Endothelial cell of umbilical vein (primary cell): ENCODE measurements around the gene LBR. TPM values are rescaled to one million over a fixed set of nuclear protein-coding genes. Genes with fewer than 3 reads are reported as not detected.

ENCODE experiments used
- BruUV-seq: library from RNA; stranded (reverse); fragments of 400-500 nt; replicated peaks from 2 replicates; lab custom pipeline; 2021; lab: Mats Ljungman, UMichigan
- CTCF ChIA-PET: fragments of 300-600, 350-600 bp; sonication (Branson Sonifier 250); formaldehyde crosslinking; loops from one replicate; lab custom pipeline; 2021; ENCODE audit warnings: antibody characterized with exemption, inconsistent platforms; lab: Charles Lee
- POLR2A ChIA-PET: fragments of 300-600, 350-600 bp; sonication (Branson Sonifier 250); formaldehyde crosslinking; loops from one replicate; lab custom pipeline; 2021; ENCODE audit warnings: antibody characterized with exemption, inconsistent platforms; lab: Charles Lee
- DNase-seq: peaks from one replicate; pipeline ENCODE4 v3.0.0-alpha.2; 2011; ENCODE audit warnings: low read depth, low spot score
- FAIRE-seq: peaks from 2 replicates; lab custom pipeline; 2011; peaks lifted over from hg19 to GRCh38; lab: Jason Lieb, UNC
- H2AFZ ChIP-seq: 2 replicates; pipeline ENCODE4 v1.6.0; 2012; ENCODE audit warnings: low read depth, low read length, control low read depth, inconsistent platforms
- H3K27ac ChIP-seq: 2 replicates; pipeline ENCODE4 v1.5.1; 2011; ENCODE audit warnings: low read depth, mild to moderate bottlenecking, control low read depth, low read length, moderate library complexity; ENCODE audit not compliant: insufficient read depth
- H3K27me3 ChIP-seq, 2 experiments: 2 replicates each; pipeline versions ENCODE4 v1.6.0 to v1.6.1; 2011; ENCODE audit warnings: low read length in 2 of 2, mixed read lengths in 1 of 2; ENCODE audit not compliant: control insufficient read depth in 2 of 2, insufficient read depth in 2 of 2
- H3K36me3 ChIP-seq, 2 experiments: 2 replicates in 1 of 2; 3 replicates in 1 of 2; pipeline ENCODE4 v1.5.1; 2011; ENCODE audit warnings: low read length in 2 of 2, mild to moderate bottlenecking in 1 of 2, moderate library complexity in 1 of 2; ENCODE audit not compliant: control insufficient read depth in 2 of 2, insufficient read depth in 2 of 2; ENCODE audit errors: extremely low read depth in 1 of 2
- H3K4me1 ChIP-seq: 3 replicates; pipeline ENCODE4 v1.5.1; 2011; ENCODE audit warnings: mild to moderate bottlenecking, low read length; ENCODE audit not compliant: control insufficient read depth, insufficient read depth; ENCODE audit errors: extremely low read depth
- H3K4me2 ChIP-seq: 2 replicates; pipeline ENCODE4 v1.6.1; 2011; ENCODE audit warnings: low read length, control low read depth, mixed read lengths; ENCODE audit not compliant: insufficient read depth
- H3K4me3 ChIP-seq, 3 experiments: fragments of 200-600 bp in 1 of 3; sonication (generic), shearing (Covaris generic) in 1 of 3; replicated peaks in 1 of 3; 2 replicates each; pipeline ENCODE4 v1.5.1; 2011 to 2016; ENCODE audit warnings: control low read depth in 3 of 3, low read length in 3 of 3, mild to moderate bottlenecking in 2 of 3, inconsistent platforms in 1 of 3, low read depth in 1 of 3, moderate library complexity in 1 of 3; ENCODE audit not compliant: insufficient read depth in 1 of 3
- H3K79me2 ChIP-seq: 2 replicates; pipeline ENCODE4 v1.6.0; 2012; ENCODE audit warnings: low read length, inconsistent platforms; ENCODE audit not compliant: control insufficient read depth, insufficient read depth
- H3K9ac ChIP-seq: replicated peaks from 2 replicates; pipeline ENCODE3; 2011; ENCODE audit warnings: low read length, control low read depth; ENCODE audit not compliant: insufficient read depth; ENCODE audit errors: extremely low read depth
- H3K9me1 ChIP-seq: replicated peaks from 3 replicates; pipeline ENCODE4 v1.6.0; 2011; ENCODE audit warnings: mild to moderate bottlenecking, low read length; ENCODE audit not compliant: control insufficient read depth, insufficient read depth; ENCODE audit errors: extremely low read depth
- H3K9me3 ChIP-seq: replicated peaks from 2 replicates; pipeline ENCODE4 v1.5.1; 2012; ENCODE audit warnings: low read length, inconsistent platforms; ENCODE audit not compliant: control insufficient read depth, insufficient read depth
- H4K20me1 ChIP-seq: replicated peaks from 2 replicates; pipeline ENCODE3; 2011; ENCODE audit warnings: mild to moderate bottlenecking, low read length; ENCODE audit not compliant: control insufficient read depth, insufficient read depth; ENCODE audit errors: extremely low read depth
- EZH2 ChIP-seq: IDR thresholded peaks from 2 replicates; pipeline ENCODE4 v1.6.1; 2012; ENCODE audit warnings: borderline replicate concordance, low read depth, mild to moderate bottlenecking, moderate library complexity, low read length, inconsistent platforms; ENCODE audit not compliant: severe bottlenecking
- FOS ChIP-seq: IDR thresholded peaks from 2 replicates; pipeline ENCODE4 v1.6.1; 2011; ENCODE audit warnings: mild to moderate bottlenecking, low read length, moderate library complexity, borderline replicate concordance; ENCODE audit not compliant: insufficient read depth
- GATA2 ChIP-seq: IDR thresholded peaks from 2 replicates; pipeline ENCODE4 v1.7.0; 2011; ENCODE audit warnings: low read depth, mild to moderate bottlenecking, moderate library complexity, mixed read lengths, low read length; ENCODE audit not compliant: insufficient read length, insufficient read depth
- JUN ChIP-seq: IDR thresholded peaks from 2 replicates; pipeline ENCODE4 v1.6.1; 2011; ENCODE audit warnings: borderline replicate concordance, low read depth; ENCODE audit not compliant: insufficient read length, insufficient read depth
- MYC ChIP-seq: IDR thresholded peaks from one replicate; pipeline ENCODE4 v1.6.1; 2011; ENCODE audit warnings: mild to moderate bottlenecking, low read depth, low read length
- POLR2A ChIP-seq: IDR thresholded peaks from 2 replicates; pipeline ENCODE4 v1.6.1; 2012; ENCODE audit warnings: low read depth, mild to moderate bottlenecking, control low read depth, low read length
- POLR2AphosphoS5 ChIP-seq: IDR thresholded peaks from 2 replicates; pipeline ENCODE4 v1.6.1; 2012; ENCODE audit warnings: low read depth, mild to moderate bottlenecking, control low read depth, low read length, moderate library complexity; ENCODE audit not compliant: insufficient read depth
- dilution Hi-C: fragments of 300-500 bp; cut with MboI; formaldehyde crosslinking; loops from one replicate; pipeline ENCODE4 v1.15.0; 2019; ENCODE audit warnings: low sequenced_read_pairs; ENCODE audit not compliant: extremely low pct_ligation_motif_present
- intact Hi-C: fragments of 100-400 bp; cut with micrococcal nuclease; formaldehyde crosslinking; loops from one replicate; pipeline ENCODE4 v1.10.0; 2022
- polyA plus RNA-seq, 4 experiments: library from polyadenylated mRNA; depleted of rRNA in 3 of 4; stranded (reverse) in 3 of 4; unstranded in 1 of 4; fragments of >200 nt; gene quantifications; 2 replicates each; pipeline versions ENCODE4 v1.2.1 to v1.2.3, GENCODE V29; 2011 to 2012; ENCODE audit warnings: missing spikeins in 1 of 4
- total RNA-seq: library from RNA; stranded (reverse); gene quantifications from 2 replicates; pipeline ENCODE4 v1.2.3, GENCODE V29; 2021
- TF ChIP-seq, protein P1 (sequence below): IDR thresholded peaks from 2 replicates; pipeline ENCODE4 v1.6.1; 2011; ENCODE audit not compliant: insufficient read depth, insufficient read length
- TF ChIP-seq, protein P2 (sequence below), 2 donors: IDR thresholded peaks; 1 replicate in 1 of 2; 2 replicates in 1 of 2; pipeline ENCODE4 v1.5.1; 2011; ENCODE audit warnings: low read length in 2 of 2, mild to moderate bottlenecking in 2 of 2, moderate library complexity in 2 of 2, control low read depth in 1 of 2, inconsistent platforms in 1 of 2, low read depth in 1 of 2; ENCODE audit not compliant: insufficient read depth in 1 of 2; ENCODE audit errors: extremely low read depth in 1 of 2

Gene LBR
- total and polyA plus RNA-seq, 2 donors (not counting 3 experiments of a cell fraction or from before 2014, with no cell fraction given), result 53.9 to 119 TPM

DNA sequence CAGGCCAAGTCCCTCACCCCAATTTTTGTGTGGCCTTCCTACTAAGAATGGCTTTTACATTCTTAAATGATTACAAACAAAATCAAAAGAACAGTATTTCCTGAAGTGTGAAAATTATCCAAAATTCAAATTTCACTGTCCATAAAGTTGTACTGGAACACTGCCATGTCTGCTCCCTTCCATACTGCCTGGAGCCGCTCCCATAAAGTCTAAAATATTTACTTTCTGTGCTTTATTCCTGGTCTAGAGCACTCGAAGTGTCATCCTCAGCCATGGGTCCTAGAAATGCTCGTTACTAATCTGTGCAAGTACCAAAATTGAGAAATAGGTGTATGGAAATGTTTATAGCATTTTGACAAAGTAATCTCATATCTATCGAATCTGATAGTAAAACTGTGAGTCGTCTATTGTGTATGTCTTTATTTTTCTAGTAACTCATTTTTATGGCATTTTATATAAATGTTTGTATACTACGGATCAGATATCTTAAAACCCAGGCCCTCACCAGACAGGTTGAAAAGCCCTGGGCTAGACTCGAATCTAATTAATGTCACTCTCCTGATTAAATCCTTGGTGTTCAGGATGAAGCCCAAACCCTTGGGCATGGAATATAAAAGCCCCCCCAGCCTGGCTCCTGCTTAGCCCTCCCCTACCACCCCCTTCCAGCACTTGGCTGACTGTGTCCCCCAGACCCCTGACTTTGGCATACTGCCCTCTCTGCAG is 4.9 kb downstream of the LBR start:
- intact Hi-C loops, result no loop called here
- ChIA-PET CTCF (interaction anchor here (0.8 to 1.0 kb wide), 3 partner anchors 19 to 552 kb away, joined by 3 to 5 read pairs (median 4); no protein-coding TSS in a partner anchor), POLR2A (no interaction called here)
- Histone ChIP-seq H3K9ac (no peak overlapping the region), H4K20me1 (peaks cover 4% of the 10 kb centered on the region), H3K4me1 (peaks cover 47% of the 10 kb centered on the region), H3K36me3 (peaks cover 4 to 17% of the 10 kb centered on the region in 2 experiments), H3K79me2 (peaks cover 71% of the 10 kb centered on the region), H2AFZ (no peak overlapping the region), H3K4me2 (peak overlapping the region; percentile 73), H3K27me3 (no peaks in the 10 kb centered on the region), H3K9me1 (no peaks in the 10 kb centered on the region), H3K9me3 (no peaks in the 10 kb centered on the region), H3K4me3 (peak overlapping the region in 1 of 3 experiments; percentile 9), H3K27ac (no peak overlapping the region)
- no peak for FAIRE-seq
- BruUV-seq, result no TSS peak
- TF ChIP-seq FOS, result no peak
- TF ChIP-seq JUN, result no peak
- TF ChIP-seq POLR2A, result no peak
- TF ChIP-seq, protein P1, sequence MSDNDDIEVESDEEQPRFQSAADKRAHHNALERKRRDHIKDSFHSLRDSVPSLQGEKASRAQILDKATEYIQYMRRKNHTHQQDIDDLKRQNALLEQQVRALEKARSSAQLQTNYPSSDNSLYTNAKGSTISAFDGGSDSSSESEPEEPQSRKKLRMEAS, result no peak
- no peak for TF ChIP-seq POLR2AphosphoS5
- TF ChIP-seq, protein P2, sequence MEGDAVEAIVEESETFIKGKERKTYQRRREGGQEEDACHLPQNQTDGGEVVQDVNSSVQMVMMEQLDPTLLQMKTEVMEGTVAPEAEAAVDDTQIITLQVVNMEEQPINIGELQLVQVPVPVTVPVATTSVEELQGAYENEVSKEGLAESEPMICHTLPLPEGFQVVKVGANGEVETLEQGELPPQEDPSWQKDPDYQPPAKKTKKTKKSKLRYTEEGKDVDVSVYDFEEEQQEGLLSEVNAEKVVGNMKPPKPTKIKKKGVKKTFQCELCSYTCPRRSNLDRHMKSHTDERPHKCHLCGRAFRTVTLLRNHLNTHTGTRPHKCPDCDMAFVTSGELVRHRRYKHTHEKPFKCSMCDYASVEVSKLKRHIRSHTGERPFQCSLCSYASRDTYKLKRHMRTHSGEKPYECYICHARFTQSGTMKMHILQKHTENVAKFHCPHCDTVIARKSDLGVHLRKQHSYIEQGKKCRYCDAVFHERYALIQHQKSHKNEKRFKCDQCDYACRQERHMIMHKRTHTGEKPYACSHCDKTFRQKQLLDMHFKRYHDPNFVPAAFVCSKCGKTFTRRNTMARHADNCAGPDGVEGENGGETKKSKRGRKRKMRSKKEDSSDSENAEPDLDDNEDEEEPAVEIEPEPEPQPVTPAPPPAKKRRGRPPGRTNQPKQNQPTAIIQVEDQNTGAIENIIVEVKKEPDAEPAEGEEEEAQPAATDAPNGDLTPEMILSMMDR (IDR thresholded peaks at IDR 0.05; ENCODE audit: extremely low read depth in 1 of 2, insufficient read depth in 1 of 2, low read depth in 1 of 2, low read length in 2 of 2), result no peak
- TF ChIP-seq GATA2, result no peak
- no peak for TF ChIP-seq MYC
- no peak for TF ChIP-seq EZH2
- DNase-seq, result no peak
- dilution Hi-C loops, result no loop called here
